DOHH2 (cell line): ENCODE measurements around the gene CCNH.

Experiments used
- CTCF ChIP-seq: fragments of 200-600 bp; sonication (generic); IDR thresholded peaks from one replicate; pipeline ENCODE4 v1.5.1; 2014; ENCODE audit warnings: antibody characterized with exemption, mild to moderate bottlenecking, low read depth, low read length; ENCODE audit not compliant: poor library complexity, severe bottlenecking
- EZH2phosphoT487 ChIP-seq: fragments of 200-600 bp; sonication (generic); IDR thresholded peaks from 2 replicates; pipeline ENCODE4 v1.6.1; 2017; ENCODE audit warnings: borderline replicate concordance, mild to moderate bottlenecking, antibody characterized with exemption, low read length, moderate library complexity, mixed read lengths

- TF ChIP-seq CTCF, result no peak
- no peak for TF ChIP-seq EZH2phosphoT487
Observed at GRCh38 chr5:87404359-87404758, 8.4 kb downstream of the CCNH start.
